Measurements from ENCODE around the gene CALR3.

CALR3 gene

DNA sequence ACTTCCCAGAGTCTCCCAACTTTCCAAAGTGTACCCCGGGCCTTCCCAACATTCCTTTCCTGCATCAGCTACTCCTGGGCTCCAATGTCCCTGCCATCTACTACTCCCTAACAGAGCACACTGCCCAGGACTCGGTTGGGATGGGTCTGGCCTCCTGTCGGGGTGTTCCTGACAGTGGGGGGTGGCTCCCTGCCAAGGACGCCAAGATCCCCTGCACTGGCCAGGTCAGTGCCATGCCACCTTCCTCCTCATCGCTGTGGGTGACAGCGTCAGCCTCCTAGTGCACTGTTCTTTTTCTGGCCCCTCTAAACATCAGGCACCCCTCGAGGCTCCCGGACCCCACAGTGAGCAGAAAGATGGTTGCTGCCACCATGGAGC lies 38.0 kb downstream of the CALR3 start:
- TF ChIP-seq CTCF (conservative IDR thresholded peaks at IDR 0.05; ENCODE audit: low read depth) = no peak
- peak overlapping the region; percentile 76 for H3K27ac ChIP-seq
- ChIA-PET POLR2A (ENCODE audit: low non-redundant PET) (no interaction called here), CTCF (interaction anchor here (0.7 kb wide), 1 partner anchor 10 kb away, joined by 3 read pairs; no protein-coding TSS in a partner anchor)
- no peak for DNase-seq (ENCODE audit: low spot score)

- no peak for TF ChIP-seq CTCF (conservative IDR thresholded peaks at IDR 0.05; ENCODE audit: low read depth)
- POLR2A ChIA-PET (ENCODE audit: low non-redundant PET) = no interaction called here
- DNase-seq (ENCODE audit: low spot score) = no peak
- peak overlapping the region; percentile 76 for H3K27ac ChIP-seq
- CTCF ChIA-PET = interaction anchor here (0.7 kb wide), 1 partner anchor 10 kb away, joined by 3 read pairs; no protein-coding TSS in a partner anchor
These were observed 38.6 kb downstream of the CALR3 start for GRCh38 chr19:16457195-16457953.

DNA sequence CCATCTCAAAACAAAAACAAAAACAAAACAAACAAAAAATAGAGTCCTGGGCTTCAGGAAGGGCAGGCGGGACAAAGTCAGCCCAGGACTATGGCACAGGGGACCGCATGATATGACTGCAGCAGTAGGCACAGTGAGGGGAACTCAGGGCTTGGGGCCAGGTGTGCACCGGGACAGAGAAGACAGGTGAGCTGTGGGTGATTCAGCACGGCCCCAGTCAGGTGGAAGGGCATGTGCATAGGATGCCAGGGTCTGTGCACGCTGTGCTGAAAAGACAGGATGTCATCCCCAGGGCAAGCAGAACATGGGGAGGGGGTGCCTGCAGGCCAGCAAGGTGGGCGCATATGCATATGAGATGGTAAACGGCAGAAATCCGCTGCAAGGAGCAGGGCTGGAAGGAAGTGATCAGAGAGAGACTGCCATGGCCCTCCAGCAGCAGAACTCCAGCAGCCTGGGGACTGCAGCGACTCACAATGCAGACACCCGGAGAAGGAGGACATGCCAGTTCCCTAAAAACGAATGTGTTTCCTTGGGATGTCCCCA lies 39.2 kb downstream of the CALR3 start:
- TF ChIP-seq CTCF (conservative IDR thresholded peaks at IDR 0.05; ENCODE audit: low read depth) = no peak
- POLR2A ChIA-PET (ENCODE audit: low non-redundant PET) = no interaction called here
- peak overlapping the region; percentile 76 for H3K27ac ChIP-seq

DNA sequence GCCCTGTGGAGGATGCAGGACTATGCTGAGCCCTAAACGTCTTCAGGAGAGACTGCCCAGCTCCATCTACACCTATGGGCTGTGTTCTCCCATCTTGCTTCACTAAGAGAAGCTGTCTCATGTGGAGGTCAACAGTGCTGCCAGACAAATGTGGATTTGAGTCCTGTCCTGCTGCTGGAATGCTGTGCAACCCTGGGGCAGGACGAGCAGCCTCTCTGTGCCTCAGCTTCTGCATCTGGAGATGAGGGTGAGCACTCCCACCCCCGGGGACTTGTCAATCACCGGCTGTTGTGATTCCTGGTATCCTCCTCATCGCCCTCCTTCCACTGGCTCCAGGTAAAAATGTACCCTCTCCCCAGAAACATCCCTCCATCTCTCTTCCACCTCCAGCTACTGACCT lies 40.5 kb downstream of the CALR3 start:
- ChIA-PET POLR2A (ENCODE audit: low non-redundant PET) (no interaction called here), CTCF (no interaction called here)
- peak overlapping the region; percentile 76; the same call in 1 of the 2 replicates for H3K27ac ChIP-seq
- no peak for DNase-seq (ENCODE audit: low spot score)
- no peak for TF ChIP-seq CTCF (conservative IDR thresholded peaks at IDR 0.05; ENCODE audit: low read depth)

More for the DNA sequence above, 39.2 kb downstream of the CALR3 start:
- no peak for DNase-seq (ENCODE audit: low spot score)
- CTCF ChIA-PET = no interaction called here

- peak overlapping the region; percentile 44 for H3K27ac ChIP-seq
- ChIA-PET CTCF (interaction anchor here (0.5 kb wide), 1 partner anchor 98 kb away, joined by 3 read pairs; no protein-coding TSS in a partner anchor), POLR2A (ENCODE audit: low non-redundant PET) (no interaction called here)
- no peak for DNase-seq (ENCODE audit: low spot score)
- TF ChIP-seq CTCF (conservative IDR thresholded peaks at IDR 0.05; ENCODE audit: low read depth) = no peak
These were observed 41.5 kb downstream of the CALR3 start for GRCh38 chr19:16454351-16454918.

- POLR2A ChIA-PET (ENCODE audit: low non-redundant PET) = no interaction called here
- CTCF ChIA-PET = interaction anchor here (0.8 kb wide), 1 partner anchor 1535 kb away, joined by 3 read pairs; no protein-coding TSS in a partner anchor
- no peak overlapping the region for H3K27ac ChIP-seq
- no peak for DNase-seq (ENCODE audit: low spot score)
- TF ChIP-seq CTCF (conservative IDR thresholded peaks at IDR 0.05; ENCODE audit: low read depth) = no peak
These were observed 43.6 kb downstream of the CALR3 start for GRCh38 chr19:16452325-16452724.
